MM.1S (cell line): ENCODE data around the gene GALE.

Source experiments
- DNase-seq: peaks from one replicate; pipeline ENCODE4 v3.0.0-alpha.2; 2015
- H2AFZ ChIP-seq: fragments of 300-600 bp; sonication (generic); 2 replicates; pipeline ENCODE4 v1.6.0; 2016; ENCODE audit warnings: antibody characterized with exemption, low read length
- H3F3A ChIP-seq: fragments of 300-600 bp; sonication (generic); 2 replicates; pipeline ENCODE4 v1.6.1; 2016; ENCODE audit warnings: mild to moderate bottlenecking, antibody characterized with exemption, low read length, moderate library complexity, mixed read lengths; ENCODE audit not compliant: insufficient read depth
- H3K27ac ChIP-seq: fragments of 300-600 bp; sonication (generic); 2 replicates; pipeline ENCODE4 v1.5.1; 2016; ENCODE audit warnings: mild to moderate bottlenecking, low read length
- H3K27me3 ChIP-seq: fragments of 300-600 bp; sonication (generic); replicated peaks from 2 replicates; pipeline ENCODE4 v1.6.0; 2016; ENCODE audit warnings: low read length; ENCODE audit not compliant: insufficient read depth
- H3K36me3 ChIP-seq: fragments of 300-600 bp; sonication (generic); replicated peaks from 2 replicates; pipeline ENCODE4 v1.6.1; 2016; ENCODE audit warnings: mild to moderate bottlenecking, low read length, mixed read lengths; ENCODE audit not compliant: insufficient read depth
- H3K4me1 ChIP-seq: fragments of 300-600 bp; sonication (generic); 2 replicates; pipeline ENCODE4 v1.6.1; 2016; ENCODE audit warnings: low read length, mixed read lengths
- H3K4me2 ChIP-seq: fragments of 300-600 bp; sonication (generic); 2 replicates; pipeline ENCODE4 v1.6.0; 2016; ENCODE audit warnings: low read depth, low read length
- H3K4me3 ChIP-seq: fragments of 300-600 bp; sonication (generic); 2 replicates; pipeline ENCODE4 v1.5.1; 2016; ENCODE audit warnings: low read length, mixed read lengths
- H3K79me2 ChIP-seq: fragments of 300-600 bp; sonication (generic); 2 replicates; pipeline ENCODE4 v1.6.1; 2016; ENCODE audit warnings: mixed run types, low read length, mixed read lengths
- H3K9ac ChIP-seq: fragments of 300-600 bp; sonication (generic); 2 replicates; pipeline ENCODE4 v1.6.1; 2016; ENCODE audit warnings: low read length, mixed read lengths
- H3K9me2 ChIP-seq: fragments of 300-600 bp; sonication (generic); replicated peaks from 2 replicates; pipeline ENCODE4 v1.6.1; 2016; ENCODE audit warnings: mild to moderate bottlenecking, low read length, mixed read lengths; ENCODE audit not compliant: insufficient read depth
- H3K9me3 ChIP-seq: fragments of 300-600 bp; sonication (generic); replicated peaks from 2 replicates; pipeline ENCODE4 v1.6.1; 2016; ENCODE audit warnings: mild to moderate bottlenecking, low read length, mixed read lengths; ENCODE audit not compliant: insufficient read depth
- H4K20me1 ChIP-seq: fragments of 300-600 bp; sonication (generic); 2 replicates; pipeline ENCODE4 v1.6.1; 2016; ENCODE audit warnings: mild to moderate bottlenecking, low read length, moderate library complexity, mixed read lengths; ENCODE audit not compliant: insufficient read depth
- CTCF ChIP-seq: fragments of 300-600 bp; sonication (generic); IDR thresholded peaks from 2 replicates; pipeline ENCODE4 v1.5.1; 2016; ENCODE audit warnings: antibody characterized with exemption, low read length, mixed read lengths
- EZH2 ChIP-seq: fragments of 300-600 bp; sonication (generic); optimal IDR thresholded peaks from 2 replicates; pipeline ENCODE3; 2017; ENCODE audit warnings: low read depth, mild to moderate bottlenecking, antibody characterized with exemption, low read length, mixed read lengths
- EZH2phosphoT487 ChIP-seq: fragments of 300-600 bp; sonication (generic); IDR thresholded peaks from 2 replicates; pipeline ENCODE4 v1.6.1; 2018; ENCODE audit warnings: antibody characterized with exemption, low read length

GALE gene

DNA sequence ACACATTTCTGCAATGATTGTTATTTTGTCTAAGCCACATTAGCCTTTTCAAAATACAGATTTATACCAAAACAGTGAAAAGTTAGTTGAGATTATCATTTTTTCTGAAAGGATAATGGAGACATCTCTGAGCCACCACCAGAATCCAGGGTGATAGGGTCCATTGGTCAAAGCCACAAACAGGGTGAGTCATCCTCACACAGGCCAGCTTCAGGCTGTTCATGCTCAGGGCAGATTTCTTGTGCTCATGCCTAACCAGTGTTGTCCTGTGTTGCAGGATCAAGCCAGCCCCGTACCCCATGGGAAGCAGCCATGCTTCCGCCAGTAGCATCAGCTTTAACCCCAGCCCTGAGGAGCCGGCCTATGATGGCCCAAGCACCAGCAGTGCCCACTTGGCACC, 43.9 kb downstream of the GALE start:
- H3K4me3 ChIP-seq: no peak overlapping the region
- H3K36me3 ChIP-seq: peaks cover 24% of the 10 kb centered on the region
- no peaks in the 10 kb centered on the region for H3K27me3 ChIP-seq
- no peak overlapping the region for H3K27ac ChIP-seq
- H3F3A ChIP-seq: no peaks in the 10 kb centered on the region
- no peak overlapping the region for H2AFZ ChIP-seq
- no peaks in the 10 kb centered on the region for H4K20me1 ChIP-seq
- DNase-seq: no peak
- no peak overlapping the region for H3K4me2 ChIP-seq
- H3K9ac ChIP-seq: no peak overlapping the region
- H3K79me2 ChIP-seq: peaks cover 8% of the 10 kb centered on the region; the same call in 1 of the 2 replicates
- peaks cover 11% of the 10 kb centered on the region for H3K4me1 ChIP-seq
- H3K9me2 ChIP-seq: no peaks in the 10 kb centered on the region
- TF ChIP-seq EZH2 (no peak), EZH2phosphoT487 (no peak), CTCF (no peak)
- no peaks in the 10 kb centered on the region for H3K9me3 ChIP-seq

DNA sequence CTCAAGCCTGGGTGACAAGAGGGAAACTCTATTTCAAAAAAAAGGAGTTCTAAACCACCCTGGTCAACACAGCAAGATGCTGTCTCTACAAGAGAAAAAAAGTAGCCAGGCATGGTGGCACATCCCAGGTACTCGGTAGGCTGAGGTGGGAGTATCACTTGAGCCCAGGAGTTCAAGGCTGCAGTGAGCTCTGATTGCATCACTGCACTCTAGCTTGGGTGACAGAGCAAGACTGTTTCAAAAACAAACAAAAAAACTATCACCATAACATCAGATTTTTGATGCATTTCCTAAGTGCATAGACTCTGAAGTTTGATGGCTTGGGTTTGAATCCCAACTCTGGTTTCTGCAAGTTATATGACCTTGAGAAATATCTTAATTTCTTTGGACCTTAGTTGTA, 47.6 kb downstream of the GALE start:
- H2AFZ ChIP-seq: no peak overlapping the region
- DNase-seq: no peak
- H3F3A ChIP-seq: 0 out of 2 replicates have a peak, but pooled peaks cover 3% of the 10 kb centered on the region
- TF ChIP-seq EZH2phosphoT487 (no peak), CTCF (no peak), EZH2 (no peak)
- H3K9ac ChIP-seq: no peak overlapping the region
- no peaks in the 10 kb centered on the region for H3K9me2 ChIP-seq
- H3K79me2 ChIP-seq: peaks cover 37% of the 10 kb centered on the region
- no peaks in the 10 kb centered on the region for H3K4me1 ChIP-seq
- no peak overlapping the region for H3K4me2 ChIP-seq
- H3K27ac ChIP-seq: no peak overlapping the region
- H4K20me1 ChIP-seq: peaks cover 6% of the 10 kb centered on the region; the same call in 1 of the 2 replicates
- H3K4me3 ChIP-seq: no peak overlapping the region
- no peaks in the 10 kb centered on the region for H3K9me3 ChIP-seq
- peaks cover 24% of the 10 kb centered on the region for H3K36me3 ChIP-seq
- no peaks in the 10 kb centered on the region for H3K27me3 ChIP-seq

- TF ChIP-seq EZH2 (no peak), EZH2phosphoT487 (no peak), CTCF (no peak)
- peaks cover 24% of the 10 kb centered on the region for H3K36me3 ChIP-seq
Measured at GRCh38 chr1:23751815-23752200, 48.7 kb downstream of the GALE start.

More at GRCh38 chr1:23751815-23752200, 48.7 kb downstream of the GALE start:
- Histone ChIP-seq H2AFZ (no peak overlapping the region), H3K27me3 (no peaks in the 10 kb centered on the region), H3K9me3 (no peaks in the 10 kb centered on the region), H3K4me1 (no peaks in the 10 kb centered on the region), H3K4me3 (no peak overlapping the region), H3K4me2 (no peak overlapping the region), H3F3A (0 out of 2 replicates have a peak, but pooled peaks cover 3% of the 10 kb centered on the region), H3K27ac (no peak overlapping the region), H3K9ac (no peak overlapping the region), H3K79me2 (peaks cover 48% of the 10 kb centered on the region), H4K20me1 (peaks cover 17% of the 10 kb centered on the region), H3K9me2 (no peaks in the 10 kb centered on the region)
- DNase-seq: no peak
